PC-9 (cell line): ENCODE measurements around the gene MAP3K13. TPM values are rescaled to one million over a fixed set of nuclear protein-coding genes. Genes with fewer than 3 reads are reported as not detected.

Experiments
- BruUV-seq: library from RNA; stranded (reverse); fragments of 400-500 nt; replicated peaks from 2 replicates; lab custom pipeline; 2021; lab: Mats Ljungman, UMichigan
- CTCF ChIA-PET: fragments of 300-600 bp; sonication (Branson Sonifier 250); formaldehyde crosslinking; loops from one replicate; lab custom pipeline; 2022; ENCODE audit warnings: antibody characterized with exemption; lab: Charles Lee
- POLR2A ChIA-PET: fragments of 300-600 bp; sonication (Branson Sonifier 250); formaldehyde crosslinking; loops from one replicate; lab custom pipeline; 2022; ENCODE audit warnings: antibody characterized with exemption; ENCODE audit not compliant: unreplicated experiment; lab: Charles Lee
- DNase-seq, 2 experiments: peaks; one replicate each; pipeline versions ENCODE4 v3.0.0 to v3.0.0-alpha.2; 2015 to 2022; ENCODE audit warnings: mixed read lengths in 1 of 2
- H2AFZ ChIP-seq: fragments of 200-600 bp; sonication (generic); 2 replicates; pipeline ENCODE4 v1.8.1; 2017; ENCODE audit warnings: antibody characterized with exemption
- H3F3A ChIP-seq: fragments of 200-600 bp; sonication (generic); 2 replicates; pipeline ENCODE4 v1.8.1; 2017; ENCODE audit warnings: antibody characterized with exemption, mild to moderate bottlenecking, low read depth; ENCODE audit not compliant: insufficient read depth
- H3K27ac ChIP-seq: fragments of 200-600 bp; sonication (generic); 2 replicates; pipeline ENCODE4 v1.6.1; 2016; ENCODE audit warnings: mixed run types
- H3K27me3 ChIP-seq: fragments of 200-600 bp; sonication (generic); 2 replicates; pipeline ENCODE4 v1.6.1; 2016; ENCODE audit warnings: low read depth, mixed run types; ENCODE audit not compliant: insufficient read depth
- H3K36me3 ChIP-seq: fragments of 200-600 bp; sonication (generic); 2 replicates; pipeline ENCODE4 v1.6.1; 2016; ENCODE audit warnings: low read depth, mixed run types
- H3K4me1 ChIP-seq: fragments of 200-600 bp; sonication (generic); replicated peaks from 2 replicates; pipeline ENCODE4 v1.6.1; 2016; ENCODE audit warnings: mixed run types; ENCODE audit not compliant: insufficient read depth
- H3K4me2 ChIP-seq: fragments of 200-600 bp; sonication (generic); 2 replicates; pipeline ENCODE4 v1.6.1; 2017; ENCODE audit warnings: mixed run types
- H3K4me3 ChIP-seq: fragments of 200-600 bp; sonication (generic); 2 replicates; pipeline ENCODE4 v1.6.1; 2016; ENCODE audit warnings: mixed run types
- H3K79me2 ChIP-seq: fragments of 200-600 bp; sonication (generic); 2 replicates; pipeline ENCODE4 v1.6.1; 2017; ENCODE audit warnings: low read depth, mixed run types
- H3K9me2 ChIP-seq: fragments of 200-600 bp; sonication (generic); 2 replicates; pipeline ENCODE4 v1.8.1; 2017; ENCODE audit warnings: mild to moderate bottlenecking; ENCODE audit not compliant: insufficient read depth
- H3K9me3 ChIP-seq: fragments of 200-600 bp; sonication (generic); 2 replicates; pipeline ENCODE4 v1.8.1; 2016; ENCODE audit warnings: low read depth; ENCODE audit not compliant: insufficient read depth
- H4K20me1 ChIP-seq: fragments of 200-600 bp; sonication (generic); 2 replicates; pipeline ENCODE4 v1.8.1; 2017; ENCODE audit not compliant: insufficient read depth
- EZH2 ChIP-seq: fragments of 200-600 bp; sonication (generic); IDR thresholded peaks from 2 replicates; pipeline ENCODE4 v1.8.0; 2017; ENCODE audit warnings: antibody characterized with exemption, low read depth
- intact Hi-C: fragments of 100-400 bp; cut with micrococcal nuclease; formaldehyde crosslinking; loops from one replicate; pipeline ENCODE4 v1.10.0; 2022; ENCODE audit not compliant: unreplicated experiment
- total RNA-seq: library from RNA; stranded (reverse); gene quantifications from 2 replicates; pipeline ENCODE4 v1.2.3, GENCODE V29; 2021
- TF ChIP-seq, protein P1 (sequence below): fragments of 200-600 bp; sonication (generic); conservative IDR thresholded peaks from 2 replicates; pipeline ENCODE4 v1.6.1; 2017; ENCODE audit warnings: mixed run types, antibody characterized with exemption, mild to moderate bottlenecking, moderate library complexity

The MAP3K13 gene
- total RNA-seq, 1 experiment from 2014 or later: 65.5 TPM

DNA sequence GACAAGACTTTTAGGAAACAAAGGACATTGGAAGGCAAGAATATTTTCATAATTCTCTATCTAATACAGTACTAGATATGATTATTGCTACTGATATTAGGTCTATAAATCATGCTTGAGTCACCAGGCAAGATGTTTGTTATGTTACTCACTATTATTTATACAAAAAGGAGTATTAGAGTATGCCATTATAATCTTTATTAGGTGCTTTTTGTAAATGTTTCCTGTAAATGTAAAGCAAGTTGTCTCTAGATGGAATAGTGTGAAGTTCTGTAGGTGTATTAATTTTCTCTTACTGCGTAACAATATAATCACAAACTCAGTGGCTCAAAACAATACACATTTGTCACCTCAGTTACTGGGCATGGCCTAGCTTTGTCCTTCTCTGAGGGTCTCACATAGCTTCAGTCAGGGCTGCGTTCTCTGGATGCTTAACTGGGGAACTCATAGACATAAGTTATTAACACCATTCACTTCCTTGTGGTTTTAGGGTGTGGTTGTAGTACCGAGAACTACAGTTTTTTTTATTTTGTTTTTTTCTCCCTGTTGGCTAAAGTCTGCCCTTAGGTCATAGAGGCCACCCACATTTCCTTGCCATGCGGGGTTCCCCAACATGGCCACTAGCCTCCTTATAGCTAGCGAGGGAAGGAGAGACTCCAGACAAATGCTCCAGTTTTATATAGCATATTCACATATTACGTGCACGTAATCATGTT lies 20.3 kb upstream of the MAP3K13 start:
- intact Hi-C loops: loop anchor here (1.0 kb wide), 1 partner anchor 24 kb away; no protein-coding TSS in a partner anchor
- Histone ChIP-seq H3K4me3 (peak overlapping the region; percentile 12; the same call in 1 of the 2 replicates), H3K9me3 (no peaks in the 10 kb centered on the region), H3F3A (peaks cover 22% of the 10 kb centered on the region), H3K27ac (peak overlapping the region; percentile 84), H3K36me3 (no peaks in the 10 kb centered on the region), H3K4me2 (peak overlapping the region; percentile 66), H3K79me2 (no peaks in the 10 kb centered on the region), H4K20me1 (no peaks in the 10 kb centered on the region), H3K27me3 (no peaks in the 10 kb centered on the region), H3K9me2 (no peaks in the 10 kb centered on the region), H3K4me1 (peaks cover 34% of the 10 kb centered on the region), H2AFZ (peak overlapping the region; percentile 47; the same call in 1 of the 2 replicates)
- peak; percentile 67 to 92 for DNase-seq
- BruUV-seq: no TSS peak
- POLR2A ChIA-PET: interaction anchor here (0.5 to 1.0 kb wide), 5 partner anchors 10 to 617 kb away, joined by 3 to 8 read pairs (median 3); no protein-coding TSS in a partner anchor
- CTCF ChIA-PET: interaction anchor here (0.5 to 0.6 kb wide), 3 partner anchors 63 to 603 kb away, joined by 3 to 6 read pairs (median 3); no protein-coding TSS in a partner anchor
- TF ChIP-seq, protein P1, sequence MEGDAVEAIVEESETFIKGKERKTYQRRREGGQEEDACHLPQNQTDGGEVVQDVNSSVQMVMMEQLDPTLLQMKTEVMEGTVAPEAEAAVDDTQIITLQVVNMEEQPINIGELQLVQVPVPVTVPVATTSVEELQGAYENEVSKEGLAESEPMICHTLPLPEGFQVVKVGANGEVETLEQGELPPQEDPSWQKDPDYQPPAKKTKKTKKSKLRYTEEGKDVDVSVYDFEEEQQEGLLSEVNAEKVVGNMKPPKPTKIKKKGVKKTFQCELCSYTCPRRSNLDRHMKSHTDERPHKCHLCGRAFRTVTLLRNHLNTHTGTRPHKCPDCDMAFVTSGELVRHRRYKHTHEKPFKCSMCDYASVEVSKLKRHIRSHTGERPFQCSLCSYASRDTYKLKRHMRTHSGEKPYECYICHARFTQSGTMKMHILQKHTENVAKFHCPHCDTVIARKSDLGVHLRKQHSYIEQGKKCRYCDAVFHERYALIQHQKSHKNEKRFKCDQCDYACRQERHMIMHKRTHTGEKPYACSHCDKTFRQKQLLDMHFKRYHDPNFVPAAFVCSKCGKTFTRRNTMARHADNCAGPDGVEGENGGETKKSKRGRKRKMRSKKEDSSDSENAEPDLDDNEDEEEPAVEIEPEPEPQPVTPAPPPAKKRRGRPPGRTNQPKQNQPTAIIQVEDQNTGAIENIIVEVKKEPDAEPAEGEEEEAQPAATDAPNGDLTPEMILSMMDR: no peak
- TF ChIP-seq EZH2: no peak

DNA sequence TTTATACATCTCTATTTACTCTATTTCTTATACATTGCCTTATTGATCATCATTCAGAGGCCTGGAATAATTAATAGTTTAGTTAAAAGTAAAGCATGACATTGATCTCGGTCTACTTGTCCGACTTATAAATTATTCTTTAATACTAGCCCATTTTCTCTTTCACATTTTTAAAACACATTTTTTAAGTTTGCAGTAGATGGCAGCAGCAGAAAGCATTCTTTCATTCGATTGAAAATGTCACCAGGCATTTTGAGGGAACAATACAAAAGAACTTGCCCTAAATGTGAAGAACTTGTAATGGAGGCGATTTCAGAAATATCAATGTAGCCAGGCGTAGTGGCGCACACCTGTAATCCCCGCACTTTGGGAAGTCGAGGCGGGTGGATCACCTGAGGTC lies 15.5 kb upstream of the MAP3K13 start:
- H3K27me3 ChIP-seq: no peaks in the 10 kb centered on the region
- no peaks in the 10 kb centered on the region for H4K20me1 ChIP-seq
- TF ChIP-seq EZH2: no peak
- TF ChIP-seq, protein P1: no peak
- H3K27ac ChIP-seq: no peak overlapping the region
- no peaks in the 10 kb centered on the region for H3K9me2 ChIP-seq
- H3K9me3 ChIP-seq: no peaks in the 10 kb centered on the region
- BruUV-seq: no TSS peak
- intact Hi-C loops: no loop called here
- peaks cover 13% of the 10 kb centered on the region for H3K4me1 ChIP-seq
- DNase-seq: no peak
- H3K36me3 ChIP-seq: no peaks in the 10 kb centered on the region
- CTCF ChIA-PET: interaction anchor here (0.6 kb wide), 1 partner anchor 13 kb away, joined by 4 read pairs; no protein-coding TSS in a partner anchor
- H3K4me3 ChIP-seq: no peak overlapping the region
- H2AFZ ChIP-seq: no peak overlapping the region
- peaks cover 9% of the 10 kb centered on the region for H3F3A ChIP-seq
- POLR2A ChIA-PET: no interaction called here
- H3K4me2 ChIP-seq: no peak overlapping the region
- H3K79me2 ChIP-seq: no peaks in the 10 kb centered on the region

DNA sequence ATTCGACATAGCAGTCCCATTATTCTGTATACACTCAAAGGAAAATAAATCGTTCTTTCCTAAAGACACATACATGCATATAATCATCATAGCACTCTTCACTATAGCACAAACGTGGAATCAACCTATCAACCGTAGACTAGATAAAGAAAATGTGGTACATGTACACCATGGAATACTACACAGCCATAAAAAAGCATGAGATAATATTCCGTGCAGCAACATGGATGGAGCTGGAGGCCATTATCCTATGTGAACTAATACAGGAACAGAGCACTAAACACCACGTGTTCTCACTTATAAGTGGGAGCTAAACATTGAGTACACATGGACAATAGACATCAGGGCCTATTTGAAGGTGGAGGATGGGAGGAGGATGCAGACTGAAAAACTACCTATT lies 12.1 kb upstream of the MAP3K13 start:
- H3K27me3 ChIP-seq: no peaks in the 10 kb centered on the region
- no peaks in the 10 kb centered on the region for H3K36me3 ChIP-seq
- ChIA-PET CTCF (no interaction called here), POLR2A (no interaction called here)
- no peak overlapping the region for H3K27ac ChIP-seq
- H3K4me3 ChIP-seq: no peak overlapping the region
- no peak for DNase-seq
- no peaks in the 10 kb centered on the region for H3K79me2 ChIP-seq
- H3K9me3 ChIP-seq: no peaks in the 10 kb centered on the region
- no peaks in the 10 kb centered on the region for H3K9me2 ChIP-seq
- intact Hi-C loops: loop anchor here (5.0 kb wide), 1 partner anchor 236 kb away; the partner anchor contains the start of gene SENP2
- no TSS peak for BruUV-seq
- no peaks in the 10 kb centered on the region for H3K4me1 ChIP-seq
- no peak overlapping the region for H2AFZ ChIP-seq
- no peak overlapping the region for H3K4me2 ChIP-seq
- TF ChIP-seq, protein P1: no peak
- no peak for TF ChIP-seq EZH2
- H4K20me1 ChIP-seq: no peaks in the 10 kb centered on the region
- H3F3A ChIP-seq: no peaks in the 10 kb centered on the region
